HG03342 (cell line): ENCODE measurements around the gene GATA2.

Source experiments
- ATAC-seq: cut with Tn5 transposase; IDR thresholded peaks from one replicate; pipeline ENCODE4 v1.9.1; 2021; ENCODE audit warnings: mild to moderate bottlenecking, moderate library complexity; ENCODE audit not compliant: unreplicated experiment

The GATA2 gene

GRCh38 chr3:128503164-128503651, 10.2 kb upstream of the GATA2 start:
- ATAC-seq: no peak

GRCh38 chr3:128502712-128503111, 9.7 kb upstream of the GATA2 start:
- ATAC-seq: no peak

GRCh38 chr3:128501431-128501830, 8.4 kb upstream of the GATA2 start:
- no peak for ATAC-seq

GRCh38 chr3:128500556-128500955, 7.6 kb upstream of the GATA2 start:
- ATAC-seq: no peak

GRCh38 chr3:128499724-128500275, 6.8 kb upstream of the GATA2 start:
- no peak for ATAC-seq

GRCh38 chr3:128498901-128499530, 6.0 kb upstream of the GATA2 start:
- no peak for ATAC-seq

- ATAC-seq: no peak
These were observed 5.2 kb upstream of the GATA2 start for GRCh38 chr3:128498127-128498626.

GRCh38 chr3:128497305-128498126, 4.5 kb upstream of the GATA2 start:
- ATAC-seq: no peak

- no peak for ATAC-seq
These were observed 3.8 kb upstream of the GATA2 start for GRCh38 chr3:128496602-128497304.

GRCh38 chr3:128496019-128496601, 3.1 kb upstream of the GATA2 start:
- no peak for ATAC-seq

- ATAC-seq: no peak
These were observed 2.5 kb upstream of the GATA2 start for GRCh38 chr3:128495435-128495970.

- ATAC-seq: no peak
These were observed 1.3 kb upstream of the GATA2 start for GRCh38 chr3:128494367-128494650.

GRCh38 chr3:128493570-128494366, 767 bp upstream of the GATA2 start:
- no peak for ATAC-seq

- ATAC-seq: no peak
These were observed 895 bp downstream of the GATA2 start for GRCh38 chr3:128491941-128492670.

- no peak for ATAC-seq
These were observed 1.4 kb downstream of the GATA2 start for GRCh38 chr3:128491691-128491940.

GRCh38 chr3:128490915-128491690, 1.9 kb downstream of the GATA2 start:
- ATAC-seq: no peak

GRCh38 chr3:128490650-128490914, 2.4 kb downstream of the GATA2 start:
- ATAC-seq: no peak

- ATAC-seq: no peak
These were observed 2.9 kb downstream of the GATA2 start for GRCh38 chr3:128489927-128490649.

- ATAC-seq: no peak
These were observed 3.4 kb downstream of the GATA2 start for GRCh38 chr3:128489674-128489926.
